ENCODE results near the gene AMMECR1L.
"Not testable (repeated sequence)": the region's sequence is repeated elsewhere in the genome, so short reads cannot be mapped to it uniquely, and the experiment has no call there.

The AMMECR1L gene

GRCh38 chr2:127885780-127886592 lies at the start of gene AMMECR1L:
Gene AMMECR1L (minus strand): TSS chr2:127885956. CDS start chr2:127874234, 11,722 bp downstream.
- DNase-seq (ENCODE audit: low read depth) = peak; percentile 51

GRCh38 chr2:127935337-127935736 lies 49.6 kb upstream of the AMMECR1L start:
- no peak for DNase-seq (ENCODE audit: low read depth)

- DNase-seq (ENCODE audit: low read depth) = no peak
Observed at GRCh38 chr2:127932199-127932876, 46.6 kb upstream of the AMMECR1L start.

GRCh38 chr2:127929449-127929848 lies 43.7 kb upstream of the AMMECR1L start:
- no peak for DNase-seq (ENCODE audit: low read depth)

GRCh38 chr2:127927384-127927783 lies 41.6 kb upstream of the AMMECR1L start:
- no peak for DNase-seq (ENCODE audit: low read depth)

- DNase-seq (ENCODE audit: low read depth) = no peak
Observed at GRCh38 chr2:127917916-127918315, 32.2 kb upstream of the AMMECR1L start.

GRCh38 chr2:127913808-127914457 lies 28.2 kb upstream of the AMMECR1L start:
- DNase-seq (ENCODE audit: low read depth) = no peak

- no peak for DNase-seq (ENCODE audit: low read depth)
Observed at GRCh38 chr2:127911737-127912136, 26.0 kb upstream of the AMMECR1L start.

- no peak for DNase-seq (ENCODE audit: low read depth)
Observed at GRCh38 chr2:127910415-127910814, 24.7 kb upstream of the AMMECR1L start.

- no peak for DNase-seq (ENCODE audit: low read depth)
Observed at GRCh38 chr2:127909019-127909418, 23.3 kb upstream of the AMMECR1L start.

- DNase-seq (ENCODE audit: low read depth) = not testable (repeated sequence)
Observed at GRCh38 chr2:127907733-127908400, 22.1 kb upstream of the AMMECR1L start.

- DNase-seq (ENCODE audit: low read depth) = no peak
Observed at GRCh38 chr2:127906206-127906926, 20.6 kb upstream of the AMMECR1L start.

GRCh38 chr2:127901339-127902056 lies 15.7 kb upstream of the AMMECR1L start:
- no peak for DNase-seq (ENCODE audit: low read depth)

GRCh38 chr2:127897531-127898211 lies 11.9 kb upstream of the AMMECR1L start:
- DNase-seq (ENCODE audit: low read depth) = no peak

- DNase-seq (ENCODE audit: low read depth) = no peak
Observed at GRCh38 chr2:127893494-127893893, 7.7 kb upstream of the AMMECR1L start.

GRCh38 chr2:127893033-127893432 lies 7.3 kb upstream of the AMMECR1L start:
- DNase-seq (ENCODE audit: low read depth) = no peak

- DNase-seq (ENCODE audit: low read depth) = no peak
Observed at GRCh38 chr2:127891811-127892210, 6.1 kb upstream of the AMMECR1L start.

- not testable (repeated sequence) for DNase-seq (ENCODE audit: low read depth)
Observed at GRCh38 chr2:127890756-127891155, 5.0 kb upstream of the AMMECR1L start.

GRCh38 chr2:127888772-127889171 lies 3.0 kb upstream of the AMMECR1L start:
- no peak for DNase-seq (ENCODE audit: low read depth)

GRCh38 chr2:127887776-127888130 lies 2.0 kb upstream of the AMMECR1L start:
- no peak for DNase-seq (ENCODE audit: low read depth)
